ENCODE results near the gene MBOAT2. TPM values are rescaled to one million over a fixed set of nuclear protein-coding genes. Genes with fewer than 3 reads are reported as not detected.

The MBOAT2 gene
- total and polyA plus RNA-seq, 2 donors (not counting 1 experiment from before 2014, with no cell fraction given), result 0.24 to 1.3 TPM

- Histone ChIP-seq H4K20me1 (ENCODE audit: control insufficient read depth, insufficient read depth, low read length, poor library complexity, severe bottlenecking) (no peaks in the 10 kb centered on the region), H3K9me3 (ENCODE audit: control extremely low read depth in 1 of 3, control insufficient read depth in 2 of 3, insufficient read depth in 1 of 3, low read length in 2 of 3) (no peaks in the 10 kb centered on the region), H3K27me3 (replicated peaks in 1 of 4; ENCODE audit: control extremely low read depth in 1 of 4, control insufficient read depth in 3 of 4, insufficient read depth in 4 of 4, low read length in 3 of 4) (no peaks in the 10 kb centered on the region), H3K36me3 (replicated peaks in 1 of 2; ENCODE audit: control extremely low read depth in 1 of 2, control insufficient read depth in 1 of 2, extremely low read depth in 1 of 2, insufficient read depth in 2 of 2, low read length in 1 of 2) (peaks cover 2 to 69% of the 10 kb centered on the region in 2 experiments), H3K4me1 (ENCODE audit: control insufficient read depth in 2 of 2, insufficient read depth in 2 of 2, low read length in 2 of 2) (no peaks in the 10 kb centered on the region), H3K9ac (ENCODE audit: low read length) (no peak overlapping the region), H3K4me2 (replicated peaks; ENCODE audit: low read depth, low read length, poor library complexity, severe bottlenecking) (no peak overlapping the region), H3K4me3 (ENCODE audit: control extremely low read depth in 1 of 5, extremely low read depth in 1 of 5, insufficient read depth in 1 of 5, low read depth in 2 of 5, low read length in 4 of 5) (no peak overlapping the region), H3K27ac (ENCODE audit: low read length in 2 of 2) (no peak overlapping the region), H3K79me2 (ENCODE audit: control insufficient read depth, insufficient read depth, low read length) (no peaks in the 10 kb centered on the region), H2AFZ (ENCODE audit: insufficient read depth, low read depth, low read length, poor library complexity, severe bottlenecking) (no peak overlapping the region)
- no peaks in the 10 kb centered on the region for H3K27me3 Mint-ChIP-seq
- no peaks in the 10 kb centered on the region for H3K4me1 Mint-ChIP-seq
- DNase-seq (no peak), ATAC-seq (ENCODE audit: low read depth) (no peak)
- intact Hi-C loops (cut with micrococcal nuclease), result no loop called here
- WGBS (ENCODE audit: insufficient coverage), result 96% methylated on average over 5 of the region's 6 CpGs
- H3K4me3 Mint-ChIP-seq, result no peak overlapping the region
- no peaks in the 10 kb centered on the region for H3K9me3 Mint-ChIP-seq (ENCODE audit: insufficient read depth)
- TF ChIP-seq EZH2 (IDR thresholded peaks at IDR 0.05; ENCODE audit: borderline replicate concordance, insufficient read depth, low read depth, low read length, poor library complexity, severe bottlenecking), result no peak
- no peak for TF ChIP-seq CTCF (IDR thresholded peaks at IDR 0.05)
- no peak overlapping the region for H3K27ac Mint-ChIP-seq
- POLR2A ChIA-PET, result no interaction called here
- CTCF ChIA-PET, result interaction anchor here (0.5 kb wide), 1 partner anchor 71 kb away, joined by 4 read pairs; no protein-coding TSS in a partner anchor
Measured at GRCh38 chr2:8805278-8806210, 197.9 kb downstream of the MBOAT2 start.

Data from B cell (primary cell).